H1 (cell line): ENCODE results near the gene TMEM187. TPM values are rescaled to one million over a fixed set of nuclear protein-coding genes. Genes with fewer than 3 reads are reported as not detected.

Experiments
- CTCF ChIA-PET: fragments of 300-600 bp; sonication (Branson Sonifier 250); formaldehyde crosslinking; loops from one replicate; lab custom pipeline; 2021; ENCODE audit not compliant: partially characterized antibody; lab: Charles Lee
- POLR2A ChIA-PET: fragments of 300-600 bp; sonication (Branson Sonifier 250); formaldehyde crosslinking; loops from one replicate; lab custom pipeline; 2021; ENCODE audit warnings: inconsistent platforms; ENCODE audit not compliant: partially characterized antibody; lab: Charles Lee
- DNase-seq, 2 experiments: peaks; one replicate each; pipeline versions ENCODE4 v3.0.0 to v3.0.0-alpha.2; 2010 to 2022; ENCODE audit warnings: low spot score in 2 of 2, low read depth in 1 of 2, mixed read lengths in 1 of 2
- FAIRE-seq: peaks from 2 replicates; lab custom pipeline; 2011; peaks lifted over from hg19 to GRCh38; lab: Jason Lieb, UNC
- H2AFZ ChIP-seq: 2 replicates; pipeline ENCODE4 v1.8.1; 2012; ENCODE audit warnings: low read length, inconsistent platforms
- H2AK5ac ChIP-seq: 2 replicates; pipeline ENCODE4 v1.6.1; 2013; ENCODE audit warnings: low read depth, low read length
- H2BK120ac ChIP-seq: replicated peaks from 2 replicates; pipeline ENCODE3; 2013; ENCODE audit warnings: low read depth, low read length, inconsistent platforms
- H2BK12ac ChIP-seq: 2 replicates; pipeline ENCODE4 v1.6.1; 2013; ENCODE audit warnings: low read depth, low read length
- H2BK15ac ChIP-seq: 2 replicates; pipeline ENCODE4 v1.6.1; 2013; ENCODE audit warnings: low read length
- H2BK20ac ChIP-seq: 2 replicates; pipeline ENCODE4 v1.6.1; 2013; ENCODE audit warnings: low read length
- H2BK5ac ChIP-seq: 2 replicates; pipeline ENCODE4 v1.6.1; 2013; ENCODE audit warnings: low read depth, low read length
- H3K14ac ChIP-seq: 2 replicates; pipeline ENCODE4 v1.6.1; 2013; ENCODE audit warnings: inconsistent platforms; ENCODE audit not compliant: insufficient read length
- H3K18ac ChIP-seq: 2 replicates; pipeline ENCODE4 v1.6.1; 2013; ENCODE audit warnings: low read length; ENCODE audit errors: extremely low read depth
- H3K23ac ChIP-seq: 2 replicates; pipeline ENCODE4 v1.6.1; 2013; ENCODE audit warnings: inconsistent platforms; ENCODE audit not compliant: insufficient read length
- H3K23me2 ChIP-seq: 2 replicates; pipeline ENCODE4 v1.6.1; 2013; ENCODE audit warnings: low read depth, low read length
- H3K27ac ChIP-seq: 2 replicates; pipeline ENCODE4 v1.6.1; 2011; ENCODE audit warnings: low read depth, low read length, inconsistent platforms
- H3K27me3 ChIP-seq, 4 experiments: replicated peaks in 1 of 4; 1 replicate in 1 of 4; 2 replicates in 3 of 4; pipeline versions ENCODE4 v1.6.1 to v1.8.1; 2011 to 2013; ENCODE audit warnings: low read length in 3 of 4, mild to moderate bottlenecking in 3 of 4, inconsistent platforms in 2 of 4, mixed read lengths in 2 of 4, moderate library complexity in 1 of 4; ENCODE audit not compliant: control insufficient read depth in 3 of 4, insufficient read depth in 3 of 4; ENCODE audit errors: extremely low read depth in 1 of 4
- H3K36me3 ChIP-seq, 4 experiments: 2 replicates each; pipeline versions ENCODE4 v1.6.1 to v1.8.1; 2011 to 2013; ENCODE audit warnings: mild to moderate bottlenecking in 4 of 4, low read length in 3 of 4, moderate library complexity in 2 of 4, control low read depth in 1 of 4, inconsistent platforms in 1 of 4; ENCODE audit not compliant: insufficient read depth in 4 of 4, control insufficient read depth in 2 of 4
- H3K4ac ChIP-seq: replicated peaks from 2 replicates; pipeline ENCODE3; 2013; ENCODE audit warnings: low read length, low read depth, mixed read lengths, inconsistent platforms; ENCODE audit not compliant: insufficient read length
- H3K4me1 ChIP-seq, 4 experiments: replicated peaks in 1 of 4; 1 replicate in 1 of 4; 2 replicates in 3 of 4; pipeline versions ENCODE4 v1.6.1 to v1.8.1; 2011 to 2013; ENCODE audit warnings: low read length in 3 of 4, inconsistent platforms in 2 of 4, mixed read lengths in 1 of 4; ENCODE audit not compliant: insufficient read depth in 4 of 4, control insufficient read depth in 3 of 4
- H3K4me2 ChIP-seq, 2 experiments: 2 replicates each; pipeline versions ENCODE4 v1.6.1 to v1.8.1; 2011 to 2013; ENCODE audit warnings: low read depth in 2 of 2, low read length in 2 of 2, control low read depth in 1 of 2, inconsistent platforms in 1 of 2, mild to moderate bottlenecking in 1 of 2; ENCODE audit not compliant: insufficient read depth in 1 of 2
- H3K4me3 ChIP-seq, 4 experiments: fragments of 200-600, 300-600 bp in 1 of 4; sonication (generic), shearing (Covaris generic), sonication (Bioruptor Twin) in 1 of 4; 2 replicates each; pipeline versions ENCODE4 v1.5.1 to v1.8.1; 2011 to 2016; ENCODE audit warnings: low read length in 4 of 4, low read depth in 3 of 4, control low read depth in 2 of 4, inconsistent platforms in 2 of 4, mild to moderate bottlenecking in 2 of 4, mixed read lengths in 1 of 4, moderate library complexity in 1 of 4; ENCODE audit not compliant: insufficient read depth in 2 of 4; ENCODE audit errors: extremely low read depth in 1 of 4
- H3K56ac ChIP-seq: replicated peaks from 2 replicates; pipeline ENCODE3; 2013; ENCODE audit warnings: low read depth, mild to moderate bottlenecking, mixed read lengths, low read length, inconsistent platforms; ENCODE audit not compliant: insufficient read length
- H3K79me1 ChIP-seq: 2 replicates; pipeline ENCODE4 v1.6.1; 2013; ENCODE audit warnings: low read depth, low read length, control low read depth
- H3K79me2 ChIP-seq, 2 experiments: 2 replicates each; pipeline versions ENCODE4 v1.6.1 to v1.8.1; 2012 to 2013; ENCODE audit warnings: low read length in 2 of 2, mild to moderate bottlenecking in 2 of 2, inconsistent platforms in 1 of 2; ENCODE audit not compliant: insufficient read depth in 2 of 2, control insufficient read depth in 1 of 2
- H3K9ac ChIP-seq, 4 experiments: replicated peaks in 1 of 4; 1 replicate in 1 of 4; 2 replicates in 3 of 4; pipeline versions ENCODE4 v1.6.1 to v1.8.1; 2011 to 2013; ENCODE audit warnings: low read depth in 3 of 4, low read length in 3 of 4, control low read depth in 2 of 4, mild to moderate bottlenecking in 2 of 4, moderate library complexity in 2 of 4, inconsistent platforms in 1 of 4; ENCODE audit errors: extremely low read depth in 1 of 4
- H3K9me3 ChIP-seq, 2 experiments: 2 replicates each; pipeline versions ENCODE4 v1.6.1 to v1.8.1; 2012 to 2013; ENCODE audit warnings: mild to moderate bottlenecking in 2 of 2, moderate library complexity in 2 of 2, control low read depth in 1 of 2, inconsistent platforms in 1 of 2, low read depth in 1 of 2, low read length in 1 of 2, mixed read lengths in 1 of 2; ENCODE audit not compliant: insufficient read depth in 2 of 2
- H4K20me1 ChIP-seq, 2 experiments: replicated peaks in 1 of 2; 2 replicates each; pipeline versions ENCODE3 to v1.8.1; 2011 to 2013; ENCODE audit warnings: inconsistent platforms in 2 of 2, low read length in 2 of 2, mild to moderate bottlenecking in 1 of 2; ENCODE audit not compliant: insufficient read depth in 2 of 2, control insufficient read depth in 1 of 2
- H4K5ac ChIP-seq: 2 replicates; pipeline ENCODE4 v1.6.1; 2013; ENCODE audit warnings: low read length, low read depth, mixed read lengths, inconsistent platforms; ENCODE audit not compliant: insufficient read length
- H4K8ac ChIP-seq: 2 replicates; pipeline ENCODE4 v1.8.0; 2013; ENCODE audit warnings: mild to moderate bottlenecking, moderate library complexity, low read length, inconsistent platforms; ENCODE audit not compliant: insufficient read depth; ENCODE audit errors: extremely low read depth
- H4K91ac ChIP-seq: replicated peaks from 2 replicates; pipeline ENCODE3; 2013; ENCODE audit warnings: low read length, mixed read lengths, inconsistent platforms; ENCODE audit not compliant: insufficient read length
- EGR1 ChIP-seq: IDR thresholded peaks from 2 replicates; pipeline ENCODE4 v1.6.1; 2011; ENCODE audit warnings: low read depth, low read length, borderline replicate concordance
- TEAD4 ChIP-seq: IDR thresholded peaks from 2 replicates; pipeline ENCODE4 v1.6.1; 2012; ENCODE audit warnings: low read depth, low read length, inconsistent platforms, mixed read lengths
- WGBS, 2 experiments: shearing (Covaris generic) in 1 of 2; methylation state at CpG; one replicate each; pipeline versions ENCODE4 v1.1.6 to v1.1.7; 2013 to 2015; ENCODE audit warnings: low lambda C conversion rate in 2 of 2, mixed read lengths in 2 of 2, inconsistent platforms in 1 of 2, low coverage in 1 of 2, missing lambda C conversion rate in 1 of 2; ENCODE audit not compliant: insufficient replicate concordance in 2 of 2, insufficient coverage in 1 of 2, insufficient read length in 1 of 2; ENCODE audit errors: extremely low coverage in 1 of 2, missing lambda C conversion rate in 1 of 2; 5-methylcytosine and 5-hydroxymethylcytosine counted together
- polyA plus RNA-seq, 7 experiments: library from polyadenylated mRNA; depleted of rRNA in 3 of 7; stranded (reverse) in 5 of 7; unstranded in 2 of 7; fragments of >200 nt in 5 of 7; fragments of 200-250 nt in 2 of 7; gene quantifications; 1 replicate in 5 of 7; 2 replicates in 1 of 7; 4 replicates in 1 of 7; pipeline versions ENCODE4 v1.2.1 to v1.2.3, GENCODE V29; 2011 to 2013; ENCODE audit warnings: missing spikeins in 2 of 7, mixed read lengths in 2 of 7
- total RNA-seq: library from RNA; stranded (reverse); fragmentation: NEBNext Ultra II Directional; extraction: Animal tissue kit (Norgen Biotek cat#: 25700); gene quantifications from 2 replicates; pipeline ENCODE4 v1.2.1, GENCODE V29; 2021

TMEM187 gene
- total and polyA plus RNA-seq, 2 of the 8 experiments (the other 6 are each of a cell fraction or from before 2014, with no cell fraction given): 5.0 to 14.5 TPM

- Histone ChIP-seq H2BK12ac (no peak overlapping the region), H3K4me2 (no peak overlapping the region)
- WGBS, 2 experiments: 97% methylated on average over 15 of the region's 52 CpGs; no CpG with 5 or more reads in 1 of the 2 experiments
- TF ChIP-seq EGR1 (peak; percentile 31; the same call in 1 of the 2 replicates), TEAD4 (no peak)
- TF ChIP-seq, all 59 proteins: peak for 1
- Histone ChIP-seq H2BK120ac (no peak overlapping the region), H3K23me2 (no peaks in the 10 kb centered on the region), H3K79me2 (no peaks in the 10 kb centered on the region), H2AK5ac (no peak overlapping the region), H3K14ac (no peak overlapping the region), H3K27ac (no peak overlapping the region), H2AFZ (no peak overlapping the region), H4K20me1 (no peaks in the 10 kb centered on the region), H3K4ac (no peak overlapping the region), H3K27me3 (no peaks in the 10 kb centered on the region), H2BK5ac (no peak overlapping the region), H3K18ac (no peak overlapping the region), H4K5ac (no peak overlapping the region), H3K79me1 (no peaks in the 10 kb centered on the region), H4K8ac (no peak overlapping the region; the same call in 1 of the 2 replicates), H3K9me3 (no peaks in the 10 kb centered on the region), H3K56ac (no peak overlapping the region), H3K9ac (no peak overlapping the region), H2BK20ac (no peak overlapping the region), H3K36me3 (no peaks in the 10 kb centered on the region), H3K4me1 (peaks cover 0 to 4% (median 0%) of the 10 kb centered on the region in 4 experiments; a peak in 1 of 7 replicates), H3K23ac (no peak overlapping the region), H4K91ac (no peak overlapping the region), H3K4me3 (no peak overlapping the region), H2BK15ac (no peak overlapping the region)
- no peak for DNase-seq
- POLR2A ChIA-PET: interaction anchor here (0.9 to 3.2 kb wide), 3 partner anchors 11 to 785 kb away, joined by 3 to 10 read pairs (median 5); partner anchors contain the start of gene HCFC1
- FAIRE-seq: no peak
- CTCF ChIA-PET: interaction anchor here (0.9 to 1.6 kb wide), 3 partner anchors 30 to 37 kb away, joined by 3 read pairs; no protein-coding TSS in a partner anchor
Observed at GRCh38 chrX:153981771-153982533, 9.4 kb downstream of the TMEM187 start.
